Upper lobe of left lung (tissue), 6 donors: Measurements from ENCODE around the gene IFIT1B. TPM values are rescaled to one million over a fixed set of nuclear protein-coding genes. Genes with fewer than 3 reads are reported as not detected.

Experiments used
- ATAC-seq, 2 donors: fragments of 200-7000 bp; cut with Tn5 transposase; one replicate each; pipeline ENCODE4 v1.9.1; 2022; ENCODE audit warnings: mild to moderate bottlenecking in 2 of 2, moderate library complexity in 2 of 2; ENCODE audit not compliant: low FRiP score in 2 of 2
- DNase-seq, 2 donors: peaks; one replicate each; pipeline ENCODE4 v3.0.0-alpha.2; 2019 to 2020
- H3K27ac ChIP-seq, 4 donors: fragments of 200-600 bp; sonication (generic); one replicate each; pipeline ENCODE4 v1.5.1; 2016 to 2019
- H3K27me3 ChIP-seq, 4 donors: fragments of 200-600 bp; sonication (generic); one replicate each; pipeline ENCODE4 v1.5.1; 2017 to 2019
- H3K36me3 ChIP-seq, 4 donors: fragments of 200-600 bp; sonication (generic); one replicate each; pipeline ENCODE4 v1.5.1; 2016 to 2019
- H3K4me1 ChIP-seq, 4 donors: fragments of 200-600 bp; sonication (generic); one replicate each; pipeline ENCODE4 v1.5.1; 2018 to 2019
- H3K4me3 ChIP-seq, 4 donors: fragments of 200-600 bp; sonication (generic); one replicate each; pipeline ENCODE4 v1.5.1; 2017 to 2019; ENCODE audit warnings: mild to moderate bottlenecking in 2 of 4, moderate library complexity in 1 of 4
- H3K9me3 ChIP-seq, 4 donors: fragments of 200-600 bp; sonication (generic); one replicate each; pipeline ENCODE4 v1.5.1; 2018 to 2019
- EP300 ChIP-seq, 4 donors: sonication (generic); formaldehyde crosslinking; IDR thresholded peaks; one replicate each; pipeline ENCODE4 v1.5.1; 2017; ENCODE audit warnings: antibody characterized with exemption in 4 of 4, control low read depth in 2 of 4
- POLR2A ChIP-seq, 4 donors: fragments of 450-650 bp; IDR thresholded peaks; one replicate each; pipeline ENCODE4 v1.5.1; 2016 to 2017; ENCODE audit warnings: antibody characterized with exemption in 4 of 4, mild to moderate bottlenecking in 2 of 4
- POLR2AphosphoS5 ChIP-seq, 2 donors: sonication (generic); formaldehyde crosslinking; IDR thresholded peaks; one replicate each; pipeline ENCODE4 v1.5.1; 2017; ENCODE audit warnings: antibody characterized with exemption in 2 of 2
- WGBS, 2 donors: methylation state at CpG; one replicate each; pipeline ENCODE4 v1.1.5; 2017 to 2018; 5-methylcytosine and 5-hydroxymethylcytosine counted together
- total RNA-seq, 6 donors: library from RNA; depleted of rRNA in 4 of 6; stranded (reverse); fragments of >200 nt in 4 of 6; gene quantifications; one replicate each; pipeline versions ENCODE4 v1.1.0 to v1.2.1, GENCODE V29; 2016 to 2021
- TF ChIP-seq, protein P1 (sequence below), 6 experiments: fragments of 450-650 bp in 4 of 6; fragments of 200-600 bp in 2 of 6; sonication (generic) in 2 of 6; IDR thresholded peaks; one replicate each; pipeline ENCODE4 v1.5.1; 2016 to 2019; ENCODE audit warnings: antibody characterized with exemption in 6 of 6
- donor health status: DM: no; HTN: no; CAD: no; lungs with moderate emphysema.
- donor health status: DM: no; HTN: yes; CAD: no; lungs with severe emphysema.

Gene IFIT1B
- total RNA-seq, 6 donors from 2014 or later = 0.20 to 0.59 TPM; not detected in 4

DNA sequence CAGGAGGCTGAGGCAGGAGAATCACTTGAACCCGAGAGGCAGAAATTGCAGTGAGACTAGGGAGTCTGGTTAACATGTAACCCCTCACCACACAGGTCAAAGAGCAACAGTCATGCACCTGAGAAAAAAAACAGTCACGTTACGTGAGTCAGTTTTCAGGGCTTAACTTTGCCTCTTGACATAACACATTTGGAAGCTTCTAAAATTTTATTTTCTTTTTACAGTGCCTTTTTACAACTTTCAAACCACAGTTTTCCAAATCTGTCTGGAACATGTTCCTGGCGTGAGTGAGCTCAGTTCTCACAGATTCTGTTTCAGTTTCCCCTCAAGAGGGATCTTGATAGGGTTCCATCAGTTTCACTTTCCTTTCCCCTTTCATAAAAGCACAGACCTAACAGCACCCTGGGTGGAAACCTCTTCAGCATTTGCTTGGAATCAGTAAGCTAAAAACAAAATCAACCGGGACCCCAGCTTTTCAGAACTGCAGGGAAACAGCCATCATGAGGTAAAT is 45.7 kb upstream of the IFIT1B start:
- H3K4me3 ChIP-seq = peak overlapping the region; percentile 23 to 54 (median 42)
- peaks cover 59 to 81% (median 61%) of the 10 kb centered on the region in 4 donors for H3K4me1 ChIP-seq
- no peaks in the 10 kb centered on the region for H3K36me3 ChIP-seq
- TF ChIP-seq, protein P1, sequence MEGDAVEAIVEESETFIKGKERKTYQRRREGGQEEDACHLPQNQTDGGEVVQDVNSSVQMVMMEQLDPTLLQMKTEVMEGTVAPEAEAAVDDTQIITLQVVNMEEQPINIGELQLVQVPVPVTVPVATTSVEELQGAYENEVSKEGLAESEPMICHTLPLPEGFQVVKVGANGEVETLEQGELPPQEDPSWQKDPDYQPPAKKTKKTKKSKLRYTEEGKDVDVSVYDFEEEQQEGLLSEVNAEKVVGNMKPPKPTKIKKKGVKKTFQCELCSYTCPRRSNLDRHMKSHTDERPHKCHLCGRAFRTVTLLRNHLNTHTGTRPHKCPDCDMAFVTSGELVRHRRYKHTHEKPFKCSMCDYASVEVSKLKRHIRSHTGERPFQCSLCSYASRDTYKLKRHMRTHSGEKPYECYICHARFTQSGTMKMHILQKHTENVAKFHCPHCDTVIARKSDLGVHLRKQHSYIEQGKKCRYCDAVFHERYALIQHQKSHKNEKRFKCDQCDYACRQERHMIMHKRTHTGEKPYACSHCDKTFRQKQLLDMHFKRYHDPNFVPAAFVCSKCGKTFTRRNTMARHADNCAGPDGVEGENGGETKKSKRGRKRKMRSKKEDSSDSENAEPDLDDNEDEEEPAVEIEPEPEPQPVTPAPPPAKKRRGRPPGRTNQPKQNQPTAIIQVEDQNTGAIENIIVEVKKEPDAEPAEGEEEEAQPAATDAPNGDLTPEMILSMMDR (IDR thresholded peaks at IDR 0.05) = no peak
- TF ChIP-seq POLR2AphosphoS5 (IDR thresholded peaks at IDR 0.05) = no peak
- TF ChIP-seq POLR2A (IDR thresholded peaks at IDR 0.05) = peak in 2 of 4 donors; percentile 25 to 54
- no peak for TF ChIP-seq EP300 (IDR thresholded peaks at IDR 0.05)
- peak; percentile 71 to 76 for ATAC-seq
- no peaks in the 10 kb centered on the region for H3K27me3 ChIP-seq
- WGBS, 2 donors = 1 to 6% methylated on average over 5 of the region's 5 CpGs
- no peak for DNase-seq
- peak overlapping the region; percentile 80 to 95 (median 86) for H3K27ac ChIP-seq
- H3K9me3 ChIP-seq = no peaks in the 10 kb centered on the region

DNA sequence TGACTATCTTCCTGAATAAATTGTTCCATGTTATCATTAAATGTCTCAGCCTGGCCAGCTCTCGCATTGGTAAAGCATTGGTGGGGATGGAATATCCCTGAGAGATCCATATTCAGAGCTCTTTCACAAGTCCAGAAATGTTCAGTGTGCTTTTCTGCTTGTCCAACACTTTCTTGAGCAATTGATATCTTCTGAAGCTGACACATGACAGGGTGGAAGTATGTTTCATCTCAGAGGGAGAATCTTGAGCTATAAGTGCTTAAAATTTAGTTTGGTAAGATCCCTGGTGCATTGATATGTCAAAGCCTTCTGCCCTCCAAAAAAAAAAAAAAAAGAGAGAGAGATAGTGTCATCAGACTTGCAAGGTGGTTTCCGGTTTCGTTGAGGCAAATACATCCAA is 42.6 kb upstream of the IFIT1B start:
- Histone ChIP-seq H3K4me3 (no peak overlapping the region), H3K27me3 (no peaks in the 10 kb centered on the region), H3K4me1 (peaks cover 39 to 58% (median 44%) of the 10 kb centered on the region in 4 donors)

DNA sequence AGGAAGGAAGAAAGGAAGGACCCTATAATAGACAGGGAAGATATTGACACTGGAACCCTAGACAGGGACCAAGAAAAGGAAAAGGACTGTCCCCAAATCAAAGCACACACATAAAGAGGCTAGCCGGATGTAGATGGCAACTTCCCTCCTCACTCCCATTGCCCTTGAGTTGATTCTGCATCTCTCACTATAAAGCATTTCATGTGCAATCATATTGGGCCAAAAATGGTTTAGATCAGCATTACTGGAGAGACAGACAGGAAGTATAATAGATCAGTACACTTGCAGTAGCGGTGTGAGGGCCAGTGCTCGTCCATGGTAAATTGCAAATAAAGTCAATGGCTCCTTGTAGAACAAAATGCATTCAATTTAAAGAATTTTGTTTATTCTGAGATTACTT is 41.6 kb upstream of the IFIT1B start:
- DNase-seq = no peak
- H3K4me3 ChIP-seq = no peak overlapping the region
- peaks cover 0 to 27% (median 17%) of the 10 kb centered on the region in 4 donors for H3K36me3 ChIP-seq
- 75 to 82% methylated on average over 3 of the region's 3 CpGs for WGBS, 2 donors
- H3K4me1 ChIP-seq = peaks cover 29 to 48% (median 37%) of the 10 kb centered on the region in 4 donors
- H3K9me3 ChIP-seq = no peaks in the 10 kb centered on the region
- H3K27ac ChIP-seq = peak overlapping the region in 1 of 4 donors; percentile 39
- ATAC-seq = no peak
- H3K27me3 ChIP-seq = no peaks in the 10 kb centered on the region
- TF ChIP-seq POLR2A (IDR thresholded peaks at IDR 0.05) (no peak), EP300 (IDR thresholded peaks at IDR 0.05) (no peak), POLR2AphosphoS5 (IDR thresholded peaks at IDR 0.05) (no peak)
- TF ChIP-seq, protein P1 (IDR thresholded peaks at IDR 0.05) = no peak

More for the DNA sequence above, 42.6 kb upstream of the IFIT1B start:
- Histone ChIP-seq H3K9me3 (no peaks in the 10 kb centered on the region), H3K27ac (peak overlapping the region in 2 of 4 donors; percentile 44 to 91), H3K36me3 (peaks cover 0 to 27% (median 17%) of the 10 kb centered on the region in 4 donors)
- ATAC-seq = no peak
- TF ChIP-seq POLR2AphosphoS5 (IDR thresholded peaks at IDR 0.05) (no peak), POLR2A (IDR thresholded peaks at IDR 0.05) (no peak), EP300 (IDR thresholded peaks at IDR 0.05) (no peak)
- TF ChIP-seq, protein P1 (IDR thresholded peaks at IDR 0.05) = no peak
- 90 to 94% methylated on average over 3 of the region's 3 CpGs for WGBS, 2 donors
- DNase-seq = no peak

DNA sequence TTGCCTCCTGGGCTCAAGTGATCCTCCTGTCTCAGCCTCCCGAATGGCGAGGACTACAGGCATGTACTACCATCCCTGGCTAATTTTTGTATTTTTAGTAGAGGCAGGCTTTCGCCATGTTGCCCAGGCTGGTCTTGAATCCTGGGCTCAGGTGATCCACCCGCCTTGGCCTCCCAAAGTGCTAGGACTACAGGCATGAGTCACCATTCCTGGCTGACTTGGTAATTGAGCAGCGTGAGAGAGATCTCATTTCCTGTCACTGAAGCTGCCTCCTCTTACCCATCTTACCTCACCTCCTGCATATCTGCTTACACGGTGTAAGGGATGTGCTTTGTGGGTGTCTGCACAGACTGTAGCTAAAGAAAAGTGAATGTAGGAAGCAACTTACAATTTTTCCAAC is 40.4 kb upstream of the IFIT1B start:
- Histone ChIP-seq H3K36me3 (peaks cover 0 to 27% (median 17%) of the 10 kb centered on the region in 4 donors), H3K27ac (peak overlapping the region in 1 of 4 donors; percentile 39), H3K4me1 (peaks cover 27 to 40% (median 33%) of the 10 kb centered on the region in 4 donors), H3K27me3 (no peaks in the 10 kb centered on the region), H3K4me3 (no peak overlapping the region), H3K9me3 (no peaks in the 10 kb centered on the region)
- DNase-seq (no peak), ATAC-seq (no peak)
- TF ChIP-seq POLR2AphosphoS5 (IDR thresholded peaks at IDR 0.05) (no peak), POLR2A (IDR thresholded peaks at IDR 0.05) (no peak), EP300 (IDR thresholded peaks at IDR 0.05) (no peak)
- TF ChIP-seq, protein P1 (IDR thresholded peaks at IDR 0.05) = no peak
- WGBS, 2 donors = 79 to 80% methylated on average over 5 to 6 of the region's 6 CpGs

DNA sequence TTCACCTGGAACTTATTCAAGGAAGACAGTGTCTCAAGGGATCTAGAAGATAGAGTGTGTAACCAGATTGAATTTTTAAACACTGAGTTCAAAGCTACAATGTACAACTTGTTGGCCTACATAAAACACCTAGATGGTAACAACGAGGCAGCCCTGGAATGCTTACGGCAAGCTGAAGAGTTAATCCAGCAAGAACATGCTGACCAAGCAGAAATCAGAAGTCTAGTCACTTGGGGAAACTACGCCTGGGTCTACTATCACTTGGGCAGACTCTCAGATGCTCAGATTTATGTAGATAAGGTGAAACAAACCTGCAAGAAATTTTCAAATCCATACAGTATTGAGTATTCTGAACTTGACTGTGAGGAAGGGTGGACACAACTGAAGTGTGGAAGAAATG is 39.1 kb upstream of the IFIT1B start:
- TF ChIP-seq EP300 (IDR thresholded peaks at IDR 0.05) (no peak), POLR2AphosphoS5 (IDR thresholded peaks at IDR 0.05) (no peak)
- Histone ChIP-seq H3K4me1 (peaks cover 15 to 27% (median 22%) of the 10 kb centered on the region in 4 donors), H3K4me3 (no peak overlapping the region), H3K27ac (no peak overlapping the region), H3K27me3 (no peaks in the 10 kb centered on the region), H3K36me3 (peaks cover 0 to 27% (median 17%) of the 10 kb centered on the region in 4 donors), H3K9me3 (no peaks in the 10 kb centered on the region)
- no peak for DNase-seq
- 97 to 100% methylated on average over 3 of the region's 3 CpGs for WGBS, 2 donors
- ATAC-seq = no peak
